ENCODE results near the gene WWOX.

WWOX gene

DNA sequence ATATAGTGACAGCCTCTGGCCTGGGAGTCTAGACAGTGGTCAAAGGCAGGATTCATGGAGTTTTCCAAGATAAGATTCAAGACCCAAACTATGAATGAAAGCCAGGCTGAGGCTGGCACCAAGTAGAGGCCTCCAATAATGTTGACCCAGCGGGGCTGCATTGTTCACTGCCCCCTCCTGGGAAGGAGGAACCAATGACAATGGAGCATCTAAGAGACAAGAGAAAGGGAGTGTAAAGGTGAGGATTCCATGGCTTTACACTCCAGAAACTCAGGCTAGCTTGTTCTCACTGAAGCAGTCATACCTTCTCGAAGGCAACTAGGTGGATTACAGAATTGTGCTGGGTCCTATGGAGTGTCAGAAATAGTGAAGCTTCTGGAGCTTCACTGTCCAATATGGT, 380.3 kb downstream of the WWOX start:
- DNase-seq: no peak

DNA sequence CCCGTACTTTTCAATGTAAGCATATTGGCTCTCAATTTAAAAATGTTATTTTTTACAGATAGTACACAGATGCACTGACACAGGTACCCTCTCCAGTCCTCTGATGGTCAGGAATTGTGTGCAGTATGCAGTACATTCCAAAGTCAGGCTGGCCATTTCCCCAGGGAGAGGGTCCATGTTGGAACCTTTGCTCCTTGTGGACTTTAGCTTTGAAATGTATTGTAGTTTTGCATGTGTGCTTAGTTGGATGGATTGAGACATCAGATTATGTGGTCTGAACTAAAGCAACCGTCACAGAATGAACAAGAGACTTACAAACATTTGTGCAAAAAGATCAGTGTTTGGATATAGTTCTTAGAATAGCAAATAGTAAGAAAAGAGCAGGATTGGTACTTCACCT, 381.1 kb downstream of the WWOX start:
- DNase-seq: no peak

DNA sequence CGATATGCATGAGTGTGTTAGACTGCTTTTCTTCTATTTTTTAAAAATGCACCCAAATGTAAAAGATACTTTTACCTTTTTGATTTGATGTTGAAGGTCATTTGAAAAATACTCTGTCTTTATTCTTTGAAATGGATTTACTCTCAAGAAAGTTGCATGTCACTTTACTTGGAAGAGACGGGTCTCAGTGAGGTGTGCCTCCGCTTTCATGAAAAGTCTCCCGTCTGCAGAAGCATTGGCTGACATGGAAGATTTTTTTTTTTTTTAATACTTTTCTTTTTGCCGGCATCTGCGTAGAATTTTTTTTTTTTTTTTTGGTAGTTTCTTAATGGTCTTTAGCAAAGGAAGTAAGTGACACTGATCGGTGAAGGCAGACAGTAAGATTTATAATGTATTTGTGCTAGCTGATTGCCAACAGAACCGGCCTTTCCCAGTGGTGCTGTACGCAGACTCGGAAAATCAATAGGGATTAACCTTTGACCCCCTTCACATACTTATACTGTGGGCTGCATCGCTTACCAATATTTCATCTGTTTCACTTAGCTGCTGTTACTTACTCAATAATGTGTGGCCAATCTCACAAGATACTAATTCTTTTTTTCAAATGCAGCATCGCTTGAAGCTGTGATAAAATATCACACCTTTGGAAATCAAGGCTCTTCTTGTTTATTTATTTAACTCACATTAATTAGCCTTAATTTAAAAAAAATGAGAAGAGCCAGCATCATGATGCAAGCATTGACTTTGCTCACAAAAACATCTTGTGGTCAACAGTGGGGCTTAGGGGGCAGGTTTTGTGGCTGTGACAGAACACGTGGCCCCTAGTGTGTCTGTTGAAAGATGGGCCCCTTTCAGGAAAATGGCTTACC, 383.9 kb downstream of the WWOX start:
- no peak for DNase-seq

GRCh38 chr16:78484509-78485058, 385.1 kb downstream of the WWOX start:
- no peak for DNase-seq

GRCh38 chr16:78485188-78485916, 385.9 kb downstream of the WWOX start:
- DNase-seq: no peak

GRCh38 chr16:78485917-78486257, 386.4 kb downstream of the WWOX start:
- no peak for DNase-seq

DNA sequence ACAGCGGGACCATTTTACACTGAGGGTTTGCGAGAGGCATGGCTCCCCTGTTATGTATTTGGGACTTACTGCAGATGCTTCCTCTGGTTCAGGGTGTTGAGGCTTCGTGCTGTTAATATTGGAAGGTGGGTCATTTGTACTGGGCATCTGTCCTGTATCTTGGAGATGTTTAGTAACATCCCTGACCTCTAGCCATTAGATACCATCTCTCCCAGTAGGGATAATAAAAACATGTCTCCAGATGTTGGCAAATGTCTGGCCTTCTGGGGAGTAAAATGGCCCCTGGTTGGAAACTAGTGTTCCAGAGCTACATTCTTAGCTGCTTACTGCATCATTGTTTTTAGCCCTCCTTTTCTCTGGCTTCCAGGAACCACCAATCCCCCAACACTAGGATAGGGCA, 388.0 kb downstream of the WWOX start:
- DNase-seq: no peak

- no peak for DNase-seq
Measured at GRCh38 chr16:78489072-78489471, 389.6 kb downstream of the WWOX start.

- DNase-seq: no peak
Measured at GRCh38 chr16:78489631-78490030, 390.2 kb downstream of the WWOX start.

- DNase-seq: no peak
Measured at GRCh38 chr16:78490431-78490830, 391.0 kb downstream of the WWOX start.

GRCh38 chr16:78490847-78491246, 391.4 kb downstream of the WWOX start:
- DNase-seq: no peak

- no peak for DNase-seq
Measured at GRCh38 chr16:78493573-78493972, 394.1 kb downstream of the WWOX start.

- DNase-seq: no peak
Measured at GRCh38 chr16:78494105-78494504, 394.7 kb downstream of the WWOX start.

DNA sequence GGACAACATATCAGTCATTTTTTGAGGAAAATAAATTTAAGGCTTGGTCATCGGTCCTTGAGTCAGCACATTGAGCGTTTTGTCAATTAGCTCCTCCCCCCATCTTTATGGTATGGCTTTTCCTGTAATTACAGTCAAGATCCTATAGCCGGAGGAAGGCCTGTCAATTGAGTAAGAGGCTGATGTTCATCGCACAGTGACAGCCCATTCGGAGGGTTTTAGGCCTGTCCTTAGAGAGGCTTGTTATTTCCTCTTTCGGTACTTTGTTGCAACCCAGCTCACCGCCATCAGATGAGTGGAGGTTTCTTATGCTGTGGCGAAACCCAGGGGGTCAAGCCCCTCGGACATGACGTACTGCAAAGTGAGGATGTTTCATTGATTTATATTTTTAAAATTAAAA, 395.2 kb downstream of the WWOX start:
- DNase-seq: no peak

GRCh38 chr16:78496189-78496588, 396.7 kb downstream of the WWOX start:
- no peak for DNase-seq

- DNase-seq: no peak
Measured at GRCh38 chr16:78499399-78499798, 399.9 kb downstream of the WWOX start.

DNA sequence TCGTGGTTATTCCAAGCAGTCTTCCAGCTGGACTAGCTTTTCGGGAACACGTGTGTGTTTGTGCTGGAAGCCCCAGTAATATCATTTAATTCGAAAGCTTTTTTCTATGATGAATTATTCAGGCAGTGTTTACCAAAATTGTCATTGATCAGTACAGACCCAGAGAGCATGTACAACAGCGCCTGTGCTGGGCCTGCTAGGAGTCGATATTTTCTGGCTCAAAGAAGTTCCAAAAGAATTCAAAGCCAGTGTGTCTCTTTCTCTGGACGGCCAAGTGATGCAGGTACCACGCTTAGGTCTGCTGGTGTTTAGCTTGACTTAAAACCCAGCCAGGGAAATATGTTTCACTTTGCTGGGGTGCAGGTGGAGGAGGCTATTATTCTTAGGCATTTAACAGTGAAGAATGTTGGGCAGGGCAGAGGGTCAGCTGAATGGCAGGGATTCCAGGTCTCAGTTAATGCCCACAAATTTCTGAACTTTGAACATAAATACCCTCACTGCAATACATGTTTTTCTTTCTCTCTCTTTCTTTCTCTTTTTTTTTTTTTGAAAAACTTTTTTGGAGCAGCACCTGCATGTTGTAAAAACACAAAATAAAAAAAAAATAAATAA, 401.3 kb downstream of the WWOX start:
- DNase-seq: no peak

- no peak for DNase-seq
Measured at GRCh38 chr16:78501744-78502143, 402.3 kb downstream of the WWOX start.

DNA sequence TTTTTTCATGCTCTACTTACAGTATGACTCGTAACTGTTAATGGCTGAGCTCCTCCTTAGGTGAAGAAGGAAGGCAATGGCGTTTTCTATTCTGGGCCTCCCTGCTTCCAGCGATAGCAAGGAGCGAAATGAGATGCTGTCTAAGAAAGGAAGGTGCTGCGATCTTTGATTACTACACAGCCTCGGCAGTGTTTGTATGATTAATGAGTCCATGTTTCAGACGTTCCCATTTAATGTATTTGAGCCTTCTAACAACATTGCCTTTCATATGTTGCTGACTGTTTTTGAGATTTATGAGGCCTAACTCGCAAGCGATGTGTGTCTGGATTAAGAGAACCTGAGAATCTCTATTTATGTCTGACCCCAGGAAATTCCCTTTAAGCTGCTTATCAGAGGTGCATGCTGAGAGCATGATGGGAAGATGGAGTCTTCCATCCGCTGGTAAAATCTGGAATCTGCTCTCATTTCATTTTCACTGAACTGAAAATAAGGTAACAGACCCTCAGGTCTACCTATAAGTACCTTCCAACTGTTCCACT, 403.4 kb downstream of the WWOX start:
- no peak for DNase-seq

DNA sequence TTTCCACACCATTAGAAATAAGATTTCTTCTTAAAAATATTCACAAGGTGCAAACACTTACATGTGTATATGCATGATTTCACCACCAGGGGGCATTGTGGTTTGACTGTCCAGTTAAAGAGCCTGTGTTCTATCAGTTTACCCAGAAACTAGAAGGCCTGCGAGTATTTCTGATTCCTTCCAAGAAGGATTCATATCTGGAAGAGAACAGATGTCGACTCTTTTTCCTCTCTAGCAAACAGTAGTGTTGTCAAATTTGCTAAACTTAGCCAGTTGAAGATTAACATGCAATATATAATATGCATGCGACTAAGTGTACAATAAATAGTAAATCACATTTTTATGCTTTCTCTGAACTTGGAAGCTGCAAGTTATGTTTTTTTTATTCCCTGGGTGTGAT, 404.1 kb downstream of the WWOX start:
- DNase-seq: peak in 1 of 2 experiments; percentile 7

DNA sequence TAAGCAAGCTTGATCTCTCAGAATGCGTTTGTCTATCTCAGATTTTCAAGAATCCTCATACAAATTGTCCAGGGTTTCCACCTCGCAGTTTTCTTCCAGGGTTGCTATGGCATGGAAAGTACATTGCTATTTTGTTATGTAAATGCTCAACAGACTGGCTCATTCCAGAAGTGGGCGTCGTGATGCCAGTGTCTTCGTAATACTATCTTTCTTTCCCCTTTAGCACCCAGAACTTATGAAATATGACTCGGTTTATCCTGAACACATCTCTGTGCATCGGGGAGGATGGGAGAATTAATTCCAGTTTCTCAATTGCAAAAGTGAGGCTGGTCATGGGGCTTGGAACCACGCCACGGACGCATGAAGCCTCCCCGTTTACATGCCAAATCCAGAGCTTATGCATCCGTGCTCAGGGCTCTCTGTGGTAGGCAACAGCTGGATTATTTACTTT, 405.0 kb downstream of the WWOX start:
- no peak for DNase-seq

GRCh38 chr16:78505036-78505435, 405.6 kb downstream of the WWOX start:
- no peak for DNase-seq
